ENCODE data around the gene CCNL1. TPM values are rescaled to one million over a fixed set of nuclear protein-coding genes. Genes with fewer than 3 reads are reported as not detected.

The CCNL1 gene
- total RNA-seq, 4 donors from 2014 or later = 309 to 477 (median 414) TPM

- DNase-seq = no peak
- Histone ChIP-seq H3K4me3 (no peak overlapping the region), H3K27ac (peak overlapping the region in 2 of 4 donors; percentile 21 to 41), H3K4me1 (no peaks in the 10 kb centered on the region), H3K9me3 (no peaks in the 10 kb centered on the region), H3K36me3 (no peaks in the 10 kb centered on the region), H3K27me3 (no peaks in the 10 kb centered on the region)
- no peak for TF ChIP-seq POLR2A (IDR thresholded peaks at IDR 0.05)
- no peak for TF ChIP-seq CTCF (IDR thresholded peaks at IDR 0.05)
These were observed 61.1 kb downstream of the CCNL1 start for GRCh38 chr3:157098823-157099185.

DNA sequence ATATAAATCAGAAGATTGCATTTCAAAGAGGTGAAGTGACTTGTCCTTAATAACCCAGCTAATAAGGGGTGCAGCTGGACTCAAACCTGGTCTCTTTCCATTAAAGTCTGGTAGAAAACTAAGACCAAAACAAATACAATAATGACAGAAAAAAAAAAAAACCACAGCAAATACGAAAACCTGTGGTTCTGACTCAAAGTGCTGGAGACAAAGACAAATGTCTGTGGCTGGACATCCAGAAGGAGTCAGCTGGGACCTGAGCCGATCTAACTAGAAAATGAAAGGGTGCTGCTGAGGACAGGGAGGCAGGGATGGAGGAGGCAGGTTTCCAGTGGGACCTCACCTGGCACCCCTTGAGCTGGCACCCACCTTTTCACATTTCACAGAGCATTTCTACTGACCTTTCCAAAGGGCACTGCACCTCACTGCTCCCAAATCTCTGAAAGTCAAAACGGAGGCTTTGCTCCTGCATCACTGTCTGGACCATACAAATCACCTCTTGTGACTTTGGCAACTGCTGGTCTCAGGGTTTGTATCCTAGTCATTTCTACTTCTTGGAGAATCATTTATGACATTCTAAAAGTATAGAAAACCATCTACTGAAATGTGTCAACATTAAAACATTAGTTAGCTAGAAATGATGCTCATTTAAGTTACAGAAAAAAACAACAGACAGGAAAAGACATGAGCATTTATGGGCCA, 61.7 kb downstream of the CCNL1 start:
- H3K27me3 ChIP-seq = no peaks in the 10 kb centered on the region
- H3K4me1 ChIP-seq = no peaks in the 10 kb centered on the region
- DNase-seq = no peak
- no peaks in the 10 kb centered on the region for H3K36me3 ChIP-seq
- H3K27ac ChIP-seq = peak overlapping the region in 1 of 4 donors; percentile 21
- no peak overlapping the region for H3K4me3 ChIP-seq
- TF ChIP-seq CTCF (IDR thresholded peaks at IDR 0.05) (no peak), POLR2A (IDR thresholded peaks at IDR 0.05) (no peak)
- no peaks in the 10 kb centered on the region for H3K9me3 ChIP-seq

Small RNAs within 50 kb of the gene (small RNA-seq; reads per million reads assigned to genes)
- gene RF00019 = 0 reads per million in 2 donors
- 0 reads per million in 2 donors for gene RNA5SP146

All from Peyer's patch (tissue), 4 donors.